Skeletal muscle tissue (tissue), 4 donors: ENCODE results near the gene NCKAP5. TPM values are rescaled to one million over a fixed set of nuclear protein-coding genes. Genes with fewer than 3 reads are reported as not detected.

Experiments used
- H3K27ac ChIP-seq: one replicate; pipeline ENCODE4 v1.7.0; 2013; ENCODE audit warnings: mild to moderate bottlenecking, low read depth, low read length, inconsistent platforms
- H3K27me3 ChIP-seq, 3 donors: one replicate each; pipeline ENCODE4 v1.7.0; 2013; ENCODE audit warnings: low read length in 3 of 3; ENCODE audit not compliant: control insufficient read depth in 3 of 3, insufficient read depth in 3 of 3
- H3K36me3 ChIP-seq, 3 donors: one replicate each; pipeline ENCODE4 v1.7.0; 2013; ENCODE audit warnings: low read length in 3 of 3; ENCODE audit not compliant: control insufficient read depth in 3 of 3, insufficient read depth in 3 of 3
- H3K4me1 ChIP-seq, 3 donors: one replicate each; pipeline ENCODE4 v1.7.0; 2013; ENCODE audit warnings: low read length in 3 of 3, mild to moderate bottlenecking in 3 of 3; ENCODE audit not compliant: control insufficient read depth in 3 of 3, insufficient read depth in 3 of 3
- H3K4me3 ChIP-seq, 3 donors: one replicate each; pipeline ENCODE4 v1.7.0; 2013; ENCODE audit warnings: low read length in 3 of 3
- H3K9ac ChIP-seq, 3 donors: one replicate each; pipeline ENCODE4 v1.7.0; 2013; ENCODE audit warnings: low read length in 3 of 3, mild to moderate bottlenecking in 3 of 3, moderate library complexity in 2 of 3, low read depth in 1 of 3
- H3K9me3 ChIP-seq, 3 donors: one replicate each; pipeline ENCODE4 v1.7.0; 2013; ENCODE audit warnings: low read length in 3 of 3; ENCODE audit not compliant: control insufficient read depth in 3 of 3
- total RNA-seq: library from RNA; depleted of rRNA; stranded (reverse); fragments of >200 nt; gene quantifications from one replicate; pipeline ENCODE4 v1.2.3, GENCODE V29; 2014
- donor health status: Osteomylitis.

The NCKAP5 gene
- total RNA-seq, 1 donor from 2014 or later: 5.7 TPM

DNA sequence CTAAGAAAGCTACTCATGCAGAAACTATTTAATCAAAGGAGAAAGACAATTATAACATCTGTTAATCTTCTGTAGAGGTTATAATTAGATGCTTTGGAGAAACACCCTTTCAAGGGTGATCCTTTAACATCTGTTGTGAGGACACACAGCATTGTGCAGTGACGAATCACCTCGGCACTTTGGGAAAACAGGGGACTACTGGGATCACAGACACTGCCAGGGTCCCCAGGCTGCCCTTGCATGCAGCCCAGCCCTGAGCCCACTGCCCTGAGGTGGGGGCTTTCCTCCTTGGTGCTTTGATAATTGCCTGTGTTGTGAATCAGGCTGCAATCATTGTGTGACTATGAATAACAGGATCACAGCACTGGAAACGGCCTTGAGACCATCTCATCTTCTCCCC, 10.6 kb downstream of the NCKAP5 start:
- Histone ChIP-seq H3K27ac (no peak overlapping the region), H3K4me3 (no peak overlapping the region), H3K9ac (no peak overlapping the region), H3K27me3 (no peaks in the 10 kb centered on the region), H3K36me3 (no peaks in the 10 kb centered on the region), H3K9me3 (peaks cover 0 to 2% (median 0%) of the 10 kb centered on the region in 3 donors), H3K4me1 (no peaks in the 10 kb centered on the region)

DNA sequence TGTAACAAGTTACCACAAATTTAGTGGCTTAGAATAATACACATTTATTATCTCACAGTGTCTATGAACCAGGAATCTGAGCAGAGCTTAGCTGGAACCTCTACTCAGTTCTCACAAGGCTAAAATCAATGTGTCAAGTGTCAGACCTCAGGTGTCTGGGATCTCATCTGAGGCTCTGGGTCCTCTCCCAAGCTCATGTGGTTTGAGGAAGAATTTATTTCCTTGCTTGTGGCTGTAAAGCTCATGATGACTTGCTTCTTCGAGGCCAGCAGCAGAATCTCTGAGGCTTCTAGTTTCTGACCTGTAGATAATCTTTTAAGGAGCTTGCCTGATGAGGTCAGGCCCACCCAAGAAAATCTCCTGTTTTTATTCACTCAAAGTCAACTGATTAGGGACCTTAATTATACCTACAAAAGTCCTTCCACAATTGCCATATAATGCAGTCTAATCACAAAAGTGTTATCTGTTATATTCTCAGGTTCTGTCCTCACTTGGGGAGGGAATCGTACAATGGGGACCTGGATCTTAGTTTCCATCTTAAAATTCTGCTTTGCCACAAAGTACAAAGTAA, 14.3 kb downstream of the NCKAP5 start:
- no peak overlapping the region for H3K9ac ChIP-seq
- no peak overlapping the region for H3K4me3 ChIP-seq
- H3K27ac ChIP-seq: no peak overlapping the region
- no peaks in the 10 kb centered on the region for H3K4me1 ChIP-seq
- no peaks in the 10 kb centered on the region for H3K27me3 ChIP-seq
- no peaks in the 10 kb centered on the region for H3K36me3 ChIP-seq
- peaks cover 0 to 2% (median 0%) of the 10 kb centered on the region in 3 donors for H3K9me3 ChIP-seq

DNA sequence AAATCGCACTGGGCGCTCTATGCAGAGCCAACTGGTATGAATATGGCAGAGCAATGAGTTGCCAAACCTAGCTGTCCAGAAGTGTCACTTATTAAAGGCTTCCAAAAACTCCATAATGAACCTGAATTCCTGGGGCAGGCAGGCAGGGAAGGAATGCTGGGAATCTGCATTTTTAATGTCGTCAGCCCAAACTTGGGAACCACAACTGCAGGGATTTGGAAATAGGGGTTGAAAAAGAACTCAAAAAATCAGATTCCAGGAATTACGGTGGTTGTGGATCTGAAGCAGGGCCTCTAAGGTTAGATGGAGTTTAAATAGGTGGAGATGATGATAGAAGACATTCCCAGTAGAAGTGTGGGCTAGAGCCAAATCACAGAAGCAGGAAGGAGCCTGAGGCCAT, 15.0 kb downstream of the NCKAP5 start:
- Histone ChIP-seq H3K27ac (no peak overlapping the region), H3K36me3 (no peaks in the 10 kb centered on the region), H3K4me1 (no peaks in the 10 kb centered on the region), H3K27me3 (no peaks in the 10 kb centered on the region), H3K9ac (no peak overlapping the region), H3K4me3 (no peak overlapping the region), H3K9me3 (peaks cover 0 to 2% (median 0%) of the 10 kb centered on the region in 3 donors)

DNA sequence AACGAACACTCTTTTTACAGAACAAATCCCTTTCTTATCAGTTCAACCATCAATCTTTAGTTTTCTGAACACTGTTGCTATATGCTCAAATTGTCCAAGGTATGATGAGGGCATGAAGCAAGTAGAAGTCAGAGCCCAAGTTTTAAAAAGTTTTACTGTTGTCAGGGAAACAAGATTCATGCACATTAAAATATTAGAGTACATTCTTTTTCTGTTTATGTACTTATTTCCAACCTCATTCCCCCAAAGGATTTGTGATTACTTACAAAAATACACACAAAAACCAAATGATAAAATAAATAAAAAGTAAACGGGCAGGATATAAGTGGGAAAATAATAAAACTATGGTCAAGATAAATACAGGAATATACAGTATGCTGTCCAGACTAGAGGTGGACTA, 15.4 kb downstream of the NCKAP5 start:
- no peak overlapping the region for H3K9ac ChIP-seq
- H3K4me3 ChIP-seq: no peak overlapping the region
- H3K36me3 ChIP-seq: no peaks in the 10 kb centered on the region
- H3K4me1 ChIP-seq: no peaks in the 10 kb centered on the region
- H3K27me3 ChIP-seq: no peaks in the 10 kb centered on the region
- H3K9me3 ChIP-seq: peaks cover 0 to 2% (median 0%) of the 10 kb centered on the region in 3 donors
- H3K27ac ChIP-seq: no peak overlapping the region

DNA sequence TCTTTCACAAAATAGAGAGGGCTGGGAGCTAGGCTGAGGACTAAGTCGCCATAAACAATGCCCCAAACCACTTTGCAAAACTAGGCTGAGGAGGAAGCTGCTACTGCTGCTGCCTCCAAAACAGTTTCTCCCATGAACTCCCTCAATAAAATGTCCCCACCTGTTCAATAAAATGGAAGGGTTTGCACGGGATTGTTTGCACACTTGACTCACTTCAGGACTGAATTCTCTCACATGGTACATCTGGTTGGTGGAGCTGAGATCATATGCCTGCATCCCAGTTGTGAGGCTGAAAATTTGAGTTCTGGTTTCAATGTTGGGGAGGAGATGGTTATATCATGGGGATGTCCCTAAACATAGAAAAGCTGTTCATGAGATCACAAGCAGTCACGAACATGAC, 26.5 kb downstream of the NCKAP5 start:
- Histone ChIP-seq H3K4me1 (no peaks in the 10 kb centered on the region), H3K27ac (no peak overlapping the region), H3K36me3 (no peaks in the 10 kb centered on the region), H3K9ac (no peak overlapping the region), H3K9me3 (no peaks in the 10 kb centered on the region), H3K27me3 (no peaks in the 10 kb centered on the region), H3K4me3 (no peak overlapping the region)

DNA sequence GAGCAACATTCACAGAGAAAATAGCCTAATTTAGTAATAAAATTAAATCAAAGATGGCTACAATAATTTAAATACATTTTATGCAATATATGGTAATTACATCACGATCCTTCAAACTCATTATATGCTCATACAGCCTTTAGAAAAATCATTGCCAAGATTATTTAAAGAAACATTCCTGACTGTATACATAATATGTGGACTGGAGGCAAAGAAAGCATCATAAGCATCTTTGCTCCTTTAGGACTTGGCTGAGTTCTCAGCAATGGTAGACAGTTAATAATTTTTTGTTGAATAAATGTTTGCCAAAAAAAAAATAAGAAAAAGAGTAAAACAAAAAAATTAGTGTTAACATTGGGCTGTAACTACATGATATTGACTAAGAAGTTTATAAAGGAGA, 26.9 kb downstream of the NCKAP5 start:
- Histone ChIP-seq H3K27me3 (no peaks in the 10 kb centered on the region), H3K4me3 (no peak overlapping the region), H3K4me1 (no peaks in the 10 kb centered on the region), H3K36me3 (no peaks in the 10 kb centered on the region), H3K27ac (no peak overlapping the region), H3K9me3 (no peaks in the 10 kb centered on the region), H3K9ac (no peak overlapping the region)

DNA sequence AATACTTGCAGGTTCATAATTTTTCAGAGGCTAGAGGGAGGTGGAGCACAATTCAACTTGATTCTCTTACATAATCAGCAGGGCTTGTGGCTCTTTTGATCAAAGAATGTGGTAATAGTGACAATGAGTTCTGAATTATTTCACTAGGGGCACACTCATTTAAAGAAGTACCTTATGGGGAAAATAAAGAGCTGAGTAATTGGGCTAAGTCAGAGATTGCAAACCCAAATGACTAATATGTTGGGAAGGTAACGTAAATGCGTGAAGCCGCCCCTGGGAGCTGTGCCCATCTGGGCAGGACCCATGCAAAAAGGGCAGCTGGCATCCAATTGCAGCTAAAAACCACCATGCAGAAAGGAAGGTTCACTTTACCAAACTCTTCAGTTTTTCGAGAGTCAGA, 35.3 kb downstream of the NCKAP5 start:
- no peaks in the 10 kb centered on the region for H3K9me3 ChIP-seq

DNA sequence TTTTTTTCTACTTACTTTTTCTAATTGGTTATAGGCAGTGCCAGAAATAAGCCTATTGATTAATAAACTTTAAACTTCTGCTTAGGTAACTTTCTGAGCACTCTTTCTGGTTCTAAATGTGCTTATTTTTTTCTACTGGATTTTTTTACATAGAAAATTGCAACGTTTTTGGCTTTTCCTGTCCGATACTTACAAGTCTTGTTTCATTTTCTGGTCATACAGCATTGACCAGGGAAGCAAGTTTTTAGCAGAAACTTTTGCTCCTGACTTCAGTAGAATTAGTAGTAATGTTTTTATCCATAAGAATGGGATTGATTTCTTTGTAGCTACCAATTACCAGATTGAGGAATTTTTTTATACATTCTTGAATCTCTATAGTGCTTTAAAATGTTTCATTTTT, 36.9 kb downstream of the NCKAP5 start:
- H3K4me1 ChIP-seq: no peaks in the 10 kb centered on the region
- H3K27ac ChIP-seq: no peak overlapping the region
- no peak overlapping the region for H3K9ac ChIP-seq
- no peaks in the 10 kb centered on the region for H3K27me3 ChIP-seq
- H3K9me3 ChIP-seq: no peaks in the 10 kb centered on the region
- H3K4me3 ChIP-seq: no peak overlapping the region
- no peaks in the 10 kb centered on the region for H3K36me3 ChIP-seq

More for the DNA sequence above, 35.3 kb downstream of the NCKAP5 start:
- Histone ChIP-seq H3K27ac (no peak overlapping the region), H3K36me3 (no peaks in the 10 kb centered on the region), H3K4me1 (no peaks in the 10 kb centered on the region), H3K27me3 (no peaks in the 10 kb centered on the region), H3K9ac (no peak overlapping the region), H3K4me3 (no peak overlapping the region)

DNA sequence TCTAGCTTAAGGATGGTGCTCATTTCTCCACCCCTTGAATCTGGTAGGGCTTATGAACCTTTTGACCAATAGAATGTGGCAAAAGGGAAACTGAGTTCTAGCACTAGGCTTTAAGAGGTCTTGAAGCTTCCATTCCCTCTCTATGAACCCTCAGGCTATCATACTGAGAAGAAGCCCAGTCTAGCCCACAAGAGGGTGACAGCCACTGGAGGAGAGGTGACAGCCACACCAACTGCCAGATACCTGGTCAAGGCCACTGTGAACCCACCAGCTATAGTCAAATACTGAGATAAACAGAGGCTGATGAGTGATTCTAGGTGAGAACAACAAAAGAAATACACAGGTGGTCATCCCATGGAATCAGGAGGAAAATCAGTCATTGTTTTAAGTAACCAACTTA, 37.6 kb downstream of the NCKAP5 start:
- H3K36me3 ChIP-seq: no peaks in the 10 kb centered on the region
- H3K27me3 ChIP-seq: no peaks in the 10 kb centered on the region
- H3K27ac ChIP-seq: no peak overlapping the region
- no peak overlapping the region for H3K9ac ChIP-seq
- no peak overlapping the region for H3K4me3 ChIP-seq
- H3K4me1 ChIP-seq: no peaks in the 10 kb centered on the region
- no peaks in the 10 kb centered on the region for H3K9me3 ChIP-seq

DNA sequence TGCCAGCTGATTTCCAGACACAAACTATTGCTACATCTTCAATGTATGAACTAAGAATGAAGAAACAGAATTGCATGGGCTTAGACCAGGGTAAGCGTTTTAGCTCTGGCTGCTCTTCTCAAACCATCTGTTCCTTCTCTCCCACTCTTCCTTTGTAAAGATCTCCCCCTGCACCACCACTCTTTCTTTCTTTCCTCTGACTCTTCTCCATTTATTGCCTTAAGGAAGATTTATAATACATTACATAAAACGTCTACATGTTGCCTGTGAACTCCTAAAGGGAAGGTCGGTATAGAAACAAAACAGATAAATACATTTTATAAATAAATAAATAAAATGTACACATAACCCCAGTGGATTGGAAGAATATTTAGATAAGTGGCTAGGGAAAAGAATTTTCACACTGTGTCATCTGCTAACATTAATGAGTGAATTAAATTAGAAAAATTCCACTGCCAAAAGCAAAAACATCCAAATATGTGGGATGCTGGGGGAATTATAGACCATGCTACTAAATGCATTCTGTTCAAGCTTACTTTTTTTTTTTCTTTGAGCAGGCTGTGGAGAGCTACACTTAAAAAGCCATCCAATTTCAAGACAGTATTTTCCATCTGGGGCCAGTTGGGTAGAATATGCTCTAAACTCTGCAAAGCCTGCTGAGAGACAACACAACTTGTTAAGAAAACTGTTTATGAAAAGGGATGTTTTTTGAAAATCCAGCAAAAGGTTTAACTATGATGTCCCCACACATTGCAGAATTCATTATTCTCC, 41.5 kb downstream of the NCKAP5 start:
- H3K4me1 ChIP-seq: no peaks in the 10 kb centered on the region
- H3K4me3 ChIP-seq: no peak overlapping the region
- no peak overlapping the region for H3K9ac ChIP-seq
- H3K27me3 ChIP-seq: no peaks in the 10 kb centered on the region
- H3K36me3 ChIP-seq: no peaks in the 10 kb centered on the region
- no peak overlapping the region for H3K27ac ChIP-seq
- no peaks in the 10 kb centered on the region for H3K9me3 ChIP-seq
